Hematopoietic multipotent progenitor cell treated with erythropoietin and hydrocortisone succinate and interleukin-3 and kit ligand, for 6 days (in vitro differentiated cells): ENCODE measurements around the gene TGFBR3L.
A peak's percentile ranks its signal among the peaks of the same experiment; 100 is the strongest.

Source experiments
- DNase-seq: peaks from one replicate; pipeline ENCODE4 v3.0.0-alpha.2; 2015

TGFBR3L gene

DNA sequence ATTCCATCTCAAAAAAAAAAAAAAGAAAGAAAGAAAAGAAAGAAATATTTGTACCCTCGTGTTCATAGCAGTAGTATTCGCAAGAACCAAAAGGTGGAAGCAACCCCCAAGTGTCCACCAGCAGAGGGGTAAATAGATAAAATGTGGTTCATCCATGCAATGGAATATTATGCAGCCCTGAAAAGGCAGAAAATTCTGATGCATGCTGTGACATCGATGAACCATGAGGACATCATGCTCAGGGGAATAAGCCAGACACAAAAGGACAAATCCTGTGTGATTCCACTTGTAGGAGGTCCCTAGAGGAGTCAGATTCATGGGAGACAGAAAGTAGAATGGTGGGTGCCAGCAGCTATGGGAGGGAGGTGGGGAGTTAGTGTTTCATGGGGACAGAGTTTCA lies 32.7 kb upstream of the TGFBR3L start:
- DNase-seq: no peak

DNA sequence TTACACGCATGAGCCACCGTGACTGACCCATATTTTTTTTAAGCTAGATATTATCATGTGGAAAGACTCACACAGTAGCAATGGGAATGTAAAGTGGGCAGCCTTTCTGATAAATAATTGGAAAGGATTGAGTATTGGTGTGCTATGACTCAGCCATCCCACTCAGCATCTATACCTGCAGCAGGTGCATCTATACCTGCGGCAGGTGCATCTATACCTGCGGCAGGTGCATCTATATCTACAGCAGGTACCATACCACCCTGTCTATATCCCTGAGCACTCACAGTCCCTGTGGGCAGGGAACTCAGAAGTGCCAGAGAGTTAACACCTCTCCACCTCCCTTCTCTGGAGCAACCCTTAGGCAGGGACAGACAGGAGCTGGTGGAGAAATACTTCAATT lies 31.5 kb upstream of the TGFBR3L start:
- DNase-seq: no peak

DNA sequence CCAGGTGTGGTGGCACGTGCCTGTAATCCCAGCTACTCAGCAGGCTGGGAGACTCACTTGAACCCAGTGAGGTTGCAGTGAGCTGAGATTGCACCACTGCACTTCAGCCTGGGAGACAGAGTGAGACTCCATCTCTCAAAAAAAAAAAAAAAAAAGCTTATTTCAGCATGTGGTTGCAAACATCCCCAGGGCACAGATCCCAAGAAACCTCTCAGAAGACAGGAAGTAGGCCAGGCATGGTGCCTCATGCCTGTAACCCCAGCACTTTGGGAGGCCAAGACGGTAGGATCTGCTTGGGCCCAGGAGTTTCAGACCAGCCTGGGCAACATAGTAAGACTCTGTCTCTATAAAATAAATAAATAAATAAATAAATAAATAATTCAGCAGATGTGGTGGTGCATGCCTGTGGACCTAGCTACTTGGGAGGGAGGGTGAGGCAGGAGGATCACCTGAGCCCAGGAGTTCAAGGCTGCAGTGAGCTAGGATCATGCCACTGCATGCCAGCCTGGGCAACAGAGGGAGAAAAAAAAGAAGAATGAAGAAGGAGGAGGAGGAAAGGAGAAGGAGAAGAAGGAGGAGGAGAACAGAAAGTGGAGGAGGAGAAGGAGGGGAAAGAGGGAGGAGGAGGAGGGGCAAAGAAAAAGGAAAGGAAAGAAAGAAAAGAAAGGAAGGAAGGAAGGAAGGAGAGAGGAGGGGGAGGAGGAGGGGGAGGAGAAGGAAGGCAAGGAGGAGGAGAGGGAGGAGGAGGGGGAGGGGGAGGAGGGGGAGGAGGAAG lies 30.6 kb upstream of the TGFBR3L start:
- no peak for DNase-seq

DNA sequence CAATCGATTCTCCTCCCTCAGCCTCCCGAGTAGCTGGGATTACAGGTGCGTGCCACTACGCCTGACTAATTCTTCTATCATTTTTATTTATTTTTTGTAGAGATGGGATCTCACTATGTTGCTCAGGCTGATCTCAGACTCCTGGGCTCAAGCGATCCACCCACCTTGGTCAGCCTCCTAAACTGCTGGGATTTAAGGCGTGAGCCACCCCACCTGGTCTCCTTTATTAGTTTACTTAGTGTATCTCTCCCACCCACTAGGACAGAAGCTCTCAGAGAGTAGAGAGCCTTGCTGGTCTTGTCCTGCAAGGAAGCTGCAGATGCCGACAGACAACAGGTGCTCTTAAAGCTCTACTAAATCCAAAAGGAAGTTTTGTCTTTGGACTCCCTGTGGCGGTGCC lies 28.8 kb upstream of the TGFBR3L start:
- DNase-seq: no peak

DNA sequence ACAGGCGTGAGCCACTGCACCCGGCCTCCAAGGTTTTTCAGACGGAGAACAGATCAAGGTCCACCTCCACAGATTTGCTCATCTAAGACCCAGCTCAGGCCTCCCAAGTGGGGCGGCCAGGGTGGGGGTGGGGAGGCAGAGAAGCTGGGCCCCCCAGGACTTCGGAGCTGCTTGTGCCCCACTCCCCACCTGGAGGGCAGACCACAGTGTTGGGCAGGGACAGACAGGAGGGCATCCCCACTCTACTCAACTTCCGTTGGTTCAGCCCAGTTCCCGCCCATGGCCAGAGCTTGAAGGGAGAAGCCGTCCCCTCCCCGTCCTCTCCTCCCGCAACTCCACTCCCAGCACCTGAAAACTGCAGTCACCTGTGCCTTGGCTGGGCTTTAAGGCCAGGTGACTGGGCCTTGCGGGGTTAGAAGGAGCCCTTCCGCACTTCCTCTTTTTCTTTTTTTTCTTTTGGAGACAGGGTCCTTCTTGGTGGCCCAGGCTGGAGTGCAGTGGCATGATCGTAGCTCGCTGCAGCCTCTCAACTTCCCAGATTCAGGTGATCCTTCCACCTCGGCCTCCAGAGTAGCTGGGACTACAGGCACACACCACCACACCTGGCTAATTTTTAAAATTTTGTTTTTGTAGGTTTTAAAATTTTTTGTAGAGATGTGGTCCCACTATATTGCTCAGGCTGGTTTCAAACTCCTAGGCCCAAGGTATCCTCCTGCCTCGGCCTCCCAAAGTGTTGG lies 27.1 kb upstream of the TGFBR3L start:
- DNase-seq: no peak

DNA sequence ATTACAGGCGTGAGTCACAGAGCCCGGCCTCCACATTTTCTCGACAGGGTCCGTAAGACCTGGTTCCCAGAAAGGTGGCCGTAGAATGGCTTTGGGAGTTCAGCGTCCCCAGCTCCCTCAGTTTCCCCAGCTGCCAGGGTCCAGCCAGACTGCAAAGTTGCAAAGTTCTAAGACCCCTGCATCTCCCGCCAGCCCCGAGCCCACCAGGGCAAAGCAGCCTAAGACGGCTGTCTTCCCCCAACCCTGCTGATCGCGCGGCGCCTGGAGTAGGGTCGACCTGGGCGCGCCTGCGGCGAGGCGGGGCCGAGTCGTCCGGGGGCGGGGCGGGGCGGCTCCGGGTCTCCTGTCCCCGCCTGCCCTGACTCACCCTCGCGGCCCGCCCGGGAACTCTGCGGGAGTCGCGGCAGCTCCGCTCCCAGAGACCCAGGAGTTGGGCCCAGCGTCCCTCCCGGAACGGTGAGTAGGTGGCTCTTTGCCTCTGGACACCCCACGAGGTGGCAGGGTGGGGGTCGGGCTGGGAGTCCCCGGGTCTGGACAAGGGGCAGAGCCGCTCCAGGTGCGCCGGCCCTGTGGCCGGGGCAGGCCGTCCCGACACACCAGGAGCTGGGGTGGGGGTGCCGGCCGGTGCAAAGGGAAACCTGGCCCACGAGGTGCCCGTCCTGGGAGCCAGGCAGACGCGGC lies 26.3 kb upstream of the TGFBR3L start, which contains the start of gene LRRC8E:
TSS of gene LRRC8E (plus strand) at position 366 of the 681 bp plus-strand sequence. CDS start 7,094 bp downstream, outside the sequence.
- peak; percentile 74 for DNase-seq

DNA sequence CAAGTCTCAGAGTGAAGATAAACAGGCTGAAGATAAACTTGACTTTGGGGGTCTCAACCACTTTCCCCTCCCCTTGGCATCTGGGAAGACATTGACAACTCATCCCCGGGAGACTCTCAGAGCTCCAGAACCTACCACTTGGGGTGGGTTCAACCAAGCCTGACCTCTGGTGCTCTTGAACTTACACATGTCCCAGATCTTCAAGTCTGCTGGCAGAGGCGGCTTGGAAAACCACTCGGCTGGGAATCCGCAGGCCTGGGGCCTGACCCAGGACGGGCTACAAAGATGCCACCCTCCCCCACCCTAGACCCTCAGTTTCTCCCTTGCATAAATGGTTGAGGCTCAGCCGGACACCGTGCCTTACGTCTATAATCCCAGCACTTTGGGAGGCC lies 25.8 kb upstream of the TGFBR3L start:
- no peak for DNase-seq

DNA sequence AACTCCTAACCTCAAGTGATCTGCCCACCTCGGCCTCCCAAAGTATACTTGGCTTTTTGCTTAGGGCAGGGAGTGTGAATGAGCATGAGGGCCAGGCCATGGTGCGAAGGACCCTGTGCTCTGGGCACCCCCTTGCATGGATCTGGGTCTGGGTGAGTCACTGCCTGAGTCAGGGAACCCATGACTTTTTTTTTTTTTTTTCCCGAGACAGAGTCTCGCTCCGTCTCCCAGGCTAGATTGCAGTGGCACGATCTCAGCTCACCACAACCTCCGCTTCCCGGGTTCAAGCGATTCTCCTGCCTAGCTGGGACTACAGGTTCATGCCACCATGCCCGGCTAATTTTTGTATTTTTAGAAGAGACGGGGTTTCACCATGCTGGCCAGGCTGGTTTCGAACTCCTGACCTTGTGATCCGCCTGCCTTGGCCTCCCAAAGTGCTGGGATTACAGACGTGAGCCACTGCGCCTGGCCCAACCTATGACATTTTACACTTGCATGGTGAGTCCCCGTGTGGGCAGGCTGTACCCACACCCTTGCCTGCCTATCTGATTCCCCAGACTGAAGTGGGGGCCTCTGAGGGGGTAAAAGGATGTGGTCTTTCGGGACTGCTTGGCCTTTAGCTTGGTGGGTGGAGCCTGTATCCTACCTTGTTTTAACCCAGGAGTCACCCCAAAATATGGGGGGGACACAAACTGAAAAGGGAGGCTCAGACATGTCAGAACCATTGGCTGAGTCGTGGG lies 21.1 kb upstream of the TGFBR3L start:
- DNase-seq: peak; percentile 40

DNA sequence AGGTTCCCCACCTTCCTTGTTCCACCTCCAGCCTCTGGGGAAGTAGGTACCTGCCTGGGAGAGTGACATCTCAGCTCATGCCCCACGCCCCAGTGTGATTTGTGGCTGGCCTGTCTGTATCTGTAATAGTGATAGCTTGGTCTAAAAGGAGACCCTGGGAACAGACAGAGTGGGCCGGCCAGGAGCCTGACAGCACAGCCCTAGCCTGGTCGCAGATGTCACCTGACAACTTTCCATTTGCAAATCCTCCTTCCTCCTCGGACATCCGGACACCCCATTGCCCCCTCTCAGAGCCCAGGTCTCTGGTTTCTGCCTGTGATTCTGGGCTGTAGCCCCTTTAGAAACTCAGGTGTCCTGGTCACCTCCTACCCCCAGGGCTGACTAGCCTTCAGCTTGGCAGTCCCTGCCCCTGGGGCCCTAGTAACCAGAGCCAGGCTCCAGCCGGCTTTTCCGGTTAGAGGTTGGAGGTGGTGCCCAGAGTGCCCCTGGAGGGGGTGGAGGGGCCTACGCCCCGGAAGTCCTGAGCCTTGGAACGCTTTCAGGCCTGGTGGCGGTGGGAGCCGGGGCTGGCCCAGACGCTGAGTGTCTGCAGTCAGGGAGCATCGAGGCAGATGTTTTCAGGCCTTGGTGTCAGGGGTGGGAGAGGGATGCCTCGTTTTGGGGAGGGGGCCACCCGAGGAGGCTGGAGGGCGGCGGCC lies 19.9 kb upstream of the TGFBR3L start:
- no peak for DNase-seq

DNA sequence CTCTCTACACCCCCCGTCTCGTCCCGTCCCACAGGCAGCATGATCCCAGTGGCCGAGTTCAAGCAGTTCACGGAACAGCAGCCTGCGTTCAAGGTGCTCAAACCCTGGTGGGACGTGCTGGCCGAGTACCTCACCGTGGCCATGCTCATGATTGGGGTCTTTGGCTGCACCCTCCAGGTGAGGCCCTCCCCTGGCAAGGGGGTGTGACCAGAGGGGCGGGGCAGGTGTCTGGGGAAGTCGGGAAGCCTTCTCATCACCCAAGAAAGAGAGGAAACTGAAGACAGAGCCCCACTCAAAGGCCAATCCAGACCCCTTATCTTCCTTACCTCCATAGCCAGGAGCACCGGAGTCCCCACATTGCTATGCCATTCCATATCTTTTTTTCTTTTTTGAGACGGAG lies 19.1 kb upstream of the TGFBR3L start:
- no peak for DNase-seq

DNA sequence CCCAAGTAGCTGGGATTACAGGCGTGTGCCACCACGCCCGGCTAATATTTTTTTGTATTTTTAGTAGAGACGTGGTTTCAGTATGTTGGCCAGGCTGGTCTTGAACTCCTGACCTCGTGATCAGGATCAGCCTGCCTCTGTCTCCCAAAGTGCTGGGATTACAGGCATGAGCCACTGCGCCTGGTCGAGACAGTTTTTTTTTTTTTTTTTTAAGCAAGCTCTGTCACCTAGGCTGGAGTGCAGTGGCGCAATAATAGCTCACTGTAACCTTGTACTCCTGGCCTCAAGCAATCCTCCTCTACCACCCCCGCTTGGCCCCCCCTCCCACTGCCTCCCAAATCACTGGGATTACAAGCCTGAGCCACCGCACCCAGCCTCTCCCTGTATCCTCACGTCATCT lies 17.3 kb upstream of the TGFBR3L start:
- DNase-seq: no peak

DNA sequence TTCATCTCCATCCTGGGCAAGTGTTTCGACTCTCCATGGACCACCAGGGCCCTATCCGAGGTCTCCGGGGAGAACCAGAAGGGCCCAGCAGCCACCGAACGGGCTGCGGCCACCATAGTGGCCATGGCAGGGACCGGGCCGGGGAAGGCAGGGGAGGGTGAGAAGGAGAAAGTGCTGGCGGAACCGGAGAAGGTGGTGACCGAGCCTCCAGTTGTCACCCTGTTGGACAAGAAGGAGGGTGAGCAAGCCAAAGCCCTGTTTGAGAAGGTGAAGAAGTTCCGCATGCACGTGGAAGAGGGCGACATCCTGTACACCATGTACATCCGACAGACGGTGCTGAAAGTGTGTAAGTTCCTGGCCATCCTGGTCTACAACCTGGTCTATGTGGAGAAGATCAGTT lies 15.7 kb upstream of the TGFBR3L start:
- no peak for DNase-seq

DNA sequence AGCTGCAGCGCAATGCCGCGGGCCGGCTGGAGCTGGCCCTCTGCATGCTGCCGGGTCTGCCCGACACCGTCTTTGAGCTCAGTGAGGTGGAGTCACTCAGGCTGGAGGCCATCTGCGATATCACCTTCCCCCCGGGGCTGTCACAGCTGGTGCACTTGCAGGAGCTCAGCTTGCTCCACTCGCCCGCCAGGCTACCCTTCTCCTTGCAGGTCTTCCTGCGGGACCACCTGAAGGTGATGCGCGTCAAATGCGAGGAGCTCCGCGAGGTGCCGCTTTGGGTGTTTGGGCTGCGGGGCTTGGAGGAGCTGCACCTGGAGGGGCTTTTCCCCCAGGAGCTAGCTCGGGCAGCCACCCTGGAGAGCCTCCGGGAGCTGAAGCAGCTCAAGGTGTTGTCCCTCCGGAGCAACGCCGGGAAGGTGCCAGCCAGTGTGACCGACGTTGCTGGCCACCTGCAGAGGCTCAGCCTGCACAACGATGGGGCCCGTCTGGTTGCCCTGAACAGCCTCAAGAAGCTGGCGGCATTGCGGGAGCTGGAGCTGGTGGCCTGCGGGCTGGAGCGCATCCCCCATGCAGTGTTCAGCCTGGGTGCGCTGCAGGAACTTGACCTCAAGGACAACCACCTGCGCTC lies 14.8 kb upstream of the TGFBR3L start:
- no peak for DNase-seq

DNA sequence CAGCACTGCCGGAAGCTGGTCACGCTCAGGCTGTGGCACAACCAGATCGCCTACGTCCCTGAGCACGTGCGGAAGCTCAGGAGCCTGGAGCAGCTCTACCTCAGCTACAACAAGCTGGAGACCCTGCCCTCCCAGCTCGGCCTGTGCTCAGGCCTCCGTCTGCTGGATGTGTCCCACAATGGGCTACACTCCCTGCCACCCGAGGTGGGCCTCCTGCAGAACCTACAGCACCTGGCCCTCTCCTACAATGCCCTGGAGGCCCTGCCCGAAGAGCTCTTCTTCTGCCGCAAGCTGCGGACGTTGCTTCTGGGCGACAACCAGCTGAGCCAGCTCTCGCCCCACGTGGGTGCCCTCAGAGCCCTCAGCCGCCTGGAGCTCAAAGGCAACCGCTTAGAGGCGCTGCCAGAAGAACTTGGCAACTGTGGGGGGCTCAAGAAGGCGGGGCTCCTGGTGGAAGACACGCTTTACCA lies 14.2 kb upstream of the TGFBR3L start:
- no peak for DNase-seq

DNA sequence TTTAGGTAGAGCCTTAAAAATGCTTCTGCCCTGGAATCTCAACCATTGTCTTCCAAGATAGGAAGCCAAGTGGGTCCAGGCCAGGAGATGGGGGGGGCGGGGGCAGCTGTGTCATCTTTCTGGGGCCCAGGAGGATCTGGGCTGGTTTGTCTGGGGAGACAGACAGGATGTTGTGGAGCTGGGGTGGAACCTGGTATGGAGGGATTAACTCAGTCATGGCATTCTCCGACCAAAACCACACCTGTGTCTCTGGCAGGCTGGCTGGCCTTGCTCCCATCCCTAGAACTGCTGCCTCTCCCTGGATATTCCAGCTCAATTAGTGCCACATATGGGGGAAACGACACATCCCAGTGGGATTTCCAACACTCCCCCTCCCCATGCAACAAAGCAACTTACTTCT lies 13.7 kb upstream of the TGFBR3L start:
- no peak for DNase-seq

DNA sequence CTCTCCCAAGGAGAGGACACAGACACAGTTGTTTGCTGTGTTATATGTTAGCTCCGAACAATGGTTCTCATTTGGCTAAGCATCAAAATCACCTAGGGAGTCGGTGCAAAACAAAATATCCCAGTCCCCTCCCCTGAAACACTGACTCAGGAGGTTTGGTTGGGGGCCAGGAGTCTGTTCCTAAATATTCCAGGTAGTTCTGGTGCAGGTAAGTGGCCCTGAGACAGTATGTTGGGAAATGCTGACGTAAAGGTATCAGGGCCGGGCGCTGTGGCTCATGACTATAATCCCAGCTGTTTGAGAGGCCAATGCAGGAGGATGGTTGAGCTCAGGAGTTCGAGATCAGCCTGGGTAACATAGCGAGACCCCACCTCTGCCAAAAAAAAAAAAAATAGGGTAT lies 13.3 kb upstream of the TGFBR3L start:
- DNase-seq: no peak

DNA sequence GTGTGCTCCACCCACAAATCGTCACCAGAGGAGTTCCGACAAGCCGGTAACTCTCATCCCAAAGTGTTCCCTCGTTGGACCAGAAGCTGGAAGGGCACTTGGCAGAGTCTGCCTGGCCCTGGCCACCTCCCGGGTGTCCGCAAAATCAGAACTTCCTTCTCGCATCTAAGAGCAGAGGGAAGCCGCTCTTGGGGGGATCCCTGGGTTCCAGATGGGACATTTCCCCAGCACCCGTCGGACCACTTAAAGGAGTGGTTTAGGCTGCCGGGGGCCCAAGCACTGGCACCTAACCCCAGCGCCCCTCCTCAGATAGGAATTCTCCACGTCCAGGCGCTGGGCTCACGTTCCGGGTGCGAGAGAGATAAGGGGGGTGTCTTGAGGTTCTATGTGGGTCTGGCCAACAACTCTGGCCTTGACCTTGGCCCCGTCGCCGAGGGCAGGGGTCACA lies 11.8 kb upstream of the TGFBR3L start:
- peak; percentile 26 for DNase-seq

DNA sequence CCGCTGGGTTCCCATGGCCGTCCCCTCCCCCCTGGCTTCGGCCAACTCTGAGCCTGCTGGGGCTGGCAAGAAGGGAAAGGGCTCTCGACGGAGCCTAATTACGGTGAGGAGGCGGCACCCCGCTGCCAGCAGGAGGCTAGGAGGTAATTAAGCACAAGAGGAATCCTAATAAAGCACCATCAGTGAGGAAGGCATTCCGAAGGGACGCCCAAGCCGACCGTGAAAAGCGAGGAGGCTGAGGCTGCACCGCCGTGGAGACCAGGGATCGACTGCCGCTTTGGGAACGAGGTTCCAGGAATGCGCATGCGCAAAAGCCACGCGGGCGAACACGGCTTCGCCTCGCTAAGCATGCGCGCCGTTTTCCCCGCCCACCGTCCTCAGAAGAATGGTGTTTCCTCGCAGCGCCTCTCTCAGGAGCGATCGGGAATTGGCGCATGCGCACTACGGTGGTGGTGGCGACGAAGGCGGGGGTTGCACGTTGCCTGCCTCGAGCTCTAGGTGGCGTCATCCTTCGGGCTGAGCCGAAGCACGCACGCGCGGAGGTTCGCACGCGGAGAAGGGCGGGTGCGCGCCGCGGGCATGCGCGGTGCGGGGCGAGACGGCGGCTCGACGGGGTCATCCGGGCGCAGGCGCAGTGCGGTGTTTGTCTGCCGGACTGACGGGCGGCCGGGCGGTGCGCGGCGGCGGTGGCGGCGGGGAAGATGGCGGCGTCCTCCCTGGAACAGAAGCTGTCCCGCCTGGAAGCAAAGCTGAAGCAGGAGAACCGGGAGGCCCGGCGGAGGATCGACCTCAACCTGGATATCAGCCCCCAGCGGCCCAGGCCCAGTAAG lies 11.2 kb upstream of the TGFBR3L start, which contains the start of gene MAP2K7:
TSS of gene MAP2K7 (plus strand) at position 634 of the 830 bp plus-strand sequence. CDS start at position 702, 68 bp downstream.
- DNase-seq: peak; percentile 100

DNA sequence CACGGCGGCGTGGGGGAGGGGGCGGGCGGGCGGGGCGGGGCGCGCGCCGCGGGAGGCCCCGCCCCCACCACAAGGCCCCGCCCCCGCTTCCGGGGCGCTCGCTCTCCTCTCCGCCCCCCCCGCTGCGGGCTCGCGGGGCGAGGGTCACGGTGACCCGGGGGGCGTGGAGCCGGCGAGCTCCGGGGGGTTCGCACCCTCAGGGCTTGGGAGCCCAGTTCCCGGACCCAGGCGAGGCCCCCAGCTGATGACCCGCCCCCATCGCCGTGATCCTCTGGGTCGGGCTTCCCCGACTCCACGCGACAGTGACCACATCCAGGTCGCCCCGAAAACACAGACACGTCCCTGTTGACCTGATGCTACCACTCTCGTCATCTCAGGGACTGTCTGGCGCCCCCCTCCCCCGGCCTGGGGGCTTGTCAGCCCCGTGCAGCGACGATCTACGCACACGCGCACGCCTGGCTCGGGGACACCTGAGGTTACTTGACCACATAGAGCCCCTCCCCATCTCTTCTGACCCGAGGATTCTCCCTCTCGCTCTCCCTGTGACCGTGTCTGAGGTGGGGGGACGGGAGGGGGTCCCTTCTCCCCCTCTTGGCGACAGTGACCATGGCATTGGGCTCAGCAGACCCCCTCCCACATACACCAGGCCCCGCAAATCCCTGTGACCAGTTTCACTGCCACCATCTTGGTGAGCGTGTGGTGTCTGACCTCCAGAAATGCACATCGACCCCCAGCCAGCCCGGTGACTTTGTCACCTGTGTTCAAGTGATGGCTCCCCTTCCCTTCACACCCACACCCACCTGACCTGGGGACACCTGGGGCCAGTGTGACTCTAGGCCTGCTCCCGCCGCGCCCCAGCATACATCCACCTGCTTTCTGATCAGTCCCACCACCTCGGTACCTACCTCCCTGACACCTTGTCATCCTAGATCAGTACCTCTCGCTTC lies 10.3 kb upstream of the TGFBR3L start:
- peak; percentile 60 for DNase-seq
